Mesenchymal stem cell (in vitro differentiated cells and primary cell): ENCODE measurements around the gene GTF2IRD1.
A peak's percentile ranks its signal among the peaks of the same experiment; 100 is the strongest.

Source experiments
- DNase-seq: peaks from one replicate; pipeline ENCODE4 v3.0.0-alpha.2; 2013
- H2AFZ ChIP-seq: one replicate; pipeline ENCODE4 v1.6.1; 2013; ENCODE audit warnings: low read depth, mild to moderate bottlenecking, control low read depth, inconsistent platforms, low read length, moderate library complexity
- H2AK5ac ChIP-seq: 2 replicates; pipeline ENCODE4 v1.6.1; 2013; ENCODE audit warnings: low read length, moderate library complexity, mild to moderate bottlenecking, inconsistent platforms; ENCODE audit not compliant: severe bottlenecking
- H2BK120ac ChIP-seq: one replicate; pipeline ENCODE4 v1.6.1; 2013; ENCODE audit warnings: low read depth, mild to moderate bottlenecking, inconsistent platforms, low read length, moderate library complexity
- H2BK12ac ChIP-seq, 2 experiments: one replicate each; pipeline ENCODE4 v1.6.1; 2013; ENCODE audit warnings: inconsistent platforms in 2 of 2, low read length in 2 of 2, mild to moderate bottlenecking in 2 of 2, moderate library complexity in 2 of 2, control low read depth in 1 of 2
- H2BK15ac ChIP-seq: one replicate; pipeline ENCODE4 v1.6.1; 2013; ENCODE audit warnings: mild to moderate bottlenecking, low read depth, inconsistent platforms; ENCODE audit not compliant: poor library complexity, severe bottlenecking
- H2BK5ac ChIP-seq: 2 replicates; pipeline ENCODE4 v1.6.1; 2013; ENCODE audit warnings: low read depth, mild to moderate bottlenecking, low read length, control low read depth, inconsistent platforms; ENCODE audit not compliant: poor library complexity, severe bottlenecking
- H3K14ac ChIP-seq, 2 experiments: one replicate each; pipeline ENCODE4 v1.6.1; 2013; ENCODE audit warnings: inconsistent platforms in 2 of 2, low read length in 2 of 2, control low read depth in 1 of 2, mild to moderate bottlenecking in 1 of 2, moderate library complexity in 1 of 2
- H3K18ac ChIP-seq, 2 experiments: one replicate each; pipeline ENCODE4 v1.6.1; 2013; ENCODE audit warnings: inconsistent platforms in 2 of 2, low read length in 2 of 2, control low read depth in 1 of 2, low read depth in 1 of 2, mild to moderate bottlenecking in 1 of 2
- H3K23ac ChIP-seq, 2 experiments: one replicate each; pipeline ENCODE4 v1.6.1; 2013; ENCODE audit warnings: inconsistent platforms in 2 of 2, low read length in 2 of 2, mild to moderate bottlenecking in 2 of 2, moderate library complexity in 2 of 2, control low read depth in 1 of 2
- H3K27ac ChIP-seq: 2 replicates; pipeline ENCODE4 v1.5.1; 2013; ENCODE audit warnings: mild to moderate bottlenecking, moderate library complexity, low read length, control low read depth, inconsistent platforms; ENCODE audit not compliant: poor library complexity, severe bottlenecking
- H3K27me3 ChIP-seq, 2 experiments: 2 replicates each; pipeline versions ENCODE4 v1.6.1 to v1.7.0; 2013; ENCODE audit warnings: low read length in 2 of 2, mild to moderate bottlenecking in 2 of 2, moderate library complexity in 2 of 2, control low read depth in 1 of 2, inconsistent platforms in 1 of 2; ENCODE audit not compliant: control insufficient read depth in 1 of 2, insufficient read depth in 1 of 2
- H3K36me3 ChIP-seq, 2 experiments: 2 replicates each; pipeline versions ENCODE4 v1.6.1 to v1.7.0; 2013; ENCODE audit warnings: low read length in 2 of 2, control low read depth in 1 of 2, inconsistent platforms in 1 of 2, low read depth in 1 of 2, mild to moderate bottlenecking in 1 of 2; ENCODE audit not compliant: insufficient read depth in 2 of 2, control insufficient read depth in 1 of 2
- H3K4ac ChIP-seq, 2 experiments: one replicate each; pipeline ENCODE4 v1.6.1; 2013; ENCODE audit warnings: inconsistent platforms in 2 of 2, low read length in 2 of 2, mild to moderate bottlenecking in 2 of 2, moderate library complexity in 2 of 2, control low read depth in 1 of 2, low read depth in 1 of 2
- H3K4me1 ChIP-seq: 2 replicates; pipeline ENCODE4 v1.6.1; 2013; ENCODE audit warnings: low read depth, low read length, control low read depth; ENCODE audit not compliant: control insufficient read depth, insufficient read depth
- H3K4me2 ChIP-seq: 2 replicates; pipeline ENCODE4 v1.6.1; 2013; ENCODE audit warnings: low read length, mild to moderate bottlenecking, inconsistent platforms; ENCODE audit not compliant: poor library complexity, severe bottlenecking
- H3K4me3 ChIP-seq, 2 experiments: 2 replicates each; pipeline versions ENCODE4 v1.5.1 to v1.7.0; 2013; ENCODE audit warnings: low read length in 2 of 2, mild to moderate bottlenecking in 2 of 2, control low read depth in 1 of 2, low read depth in 1 of 2; ENCODE audit not compliant: insufficient read depth in 1 of 2
- H3K79me1 ChIP-seq: replicated peaks from 2 replicates; pipeline ENCODE4 v1.6.1; 2013; ENCODE audit warnings: mild to moderate bottlenecking, control low read depth, low read length, inconsistent platforms; ENCODE audit not compliant: poor library complexity, severe bottlenecking
- H3K9ac ChIP-seq: 2 replicates; pipeline ENCODE4 v1.7.0; 2013; ENCODE audit warnings: mild to moderate bottlenecking, low read length, moderate library complexity
- H3K9me3 ChIP-seq: 2 replicates; pipeline ENCODE4 v1.7.0; 2013; ENCODE audit warnings: mild to moderate bottlenecking, low read length; ENCODE audit not compliant: control insufficient read depth
- H4K8ac ChIP-seq: one replicate; pipeline ENCODE4 v1.6.1; 2013; ENCODE audit warnings: inconsistent platforms, mild to moderate bottlenecking, low read length, moderate library complexity
- H4K91ac ChIP-seq: one replicate; pipeline ENCODE4 v1.6.1; 2013; ENCODE audit warnings: mild to moderate bottlenecking, low read length, inconsistent platforms
- WGBS: methylation state at CpG from one replicate; pipeline ENCODE4 v1.1.7; 2013; ENCODE audit warnings: mixed read lengths; 5-methylcytosine and 5-hydroxymethylcytosine counted together

The GTF2IRD1 gene

DNA sequence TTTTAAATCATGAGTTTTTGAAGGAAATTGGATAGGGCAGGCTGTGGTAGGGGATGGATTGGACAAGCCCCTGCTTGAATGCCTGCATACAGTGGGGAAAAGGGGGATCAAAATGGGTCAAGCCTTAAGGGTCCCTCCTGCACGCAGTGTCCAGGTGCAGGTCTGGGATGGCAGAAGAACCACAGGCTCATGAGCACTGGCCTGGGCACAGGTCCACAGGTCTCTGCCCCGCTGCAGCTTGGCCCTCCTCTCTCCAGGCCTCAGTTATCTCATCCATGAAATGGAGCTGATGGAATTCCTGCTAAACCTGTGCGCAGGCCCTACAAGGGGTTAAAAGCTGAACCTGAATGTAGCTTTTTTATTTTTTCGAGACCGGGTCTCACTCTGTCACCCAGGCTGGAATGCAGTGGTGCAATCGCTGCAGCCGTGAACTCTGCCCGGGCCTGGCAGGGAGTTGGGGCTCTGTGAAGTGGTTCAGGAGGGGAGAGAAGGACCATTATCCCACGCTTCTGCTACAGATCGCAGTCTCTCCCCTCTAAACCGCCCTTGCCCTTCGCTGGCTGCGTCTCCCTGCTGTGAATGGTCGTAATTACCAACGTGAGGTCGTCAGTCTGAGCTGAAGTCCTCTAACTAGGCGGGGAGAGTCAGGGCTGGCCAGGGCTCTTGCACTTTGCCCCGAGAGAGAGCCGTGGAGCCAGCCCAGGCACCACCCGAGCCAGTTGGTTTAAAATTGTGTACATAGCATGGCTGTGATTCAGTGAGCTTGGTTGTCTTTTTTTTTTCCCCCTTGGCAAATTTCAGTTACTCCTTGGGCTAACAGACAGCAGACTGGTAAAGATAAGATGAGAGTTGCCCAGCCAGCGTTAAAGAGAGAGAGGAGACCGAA, 126.3 kb downstream of the GTF2IRD1 start:
- Histone ChIP-seq H3K4me3 (peak overlapping the region in 1 of 2 experiments; percentile 56), H2BK12ac (peak overlapping the region; percentile 52 to 70)
- peak; percentile 65 for DNase-seq

DNA sequence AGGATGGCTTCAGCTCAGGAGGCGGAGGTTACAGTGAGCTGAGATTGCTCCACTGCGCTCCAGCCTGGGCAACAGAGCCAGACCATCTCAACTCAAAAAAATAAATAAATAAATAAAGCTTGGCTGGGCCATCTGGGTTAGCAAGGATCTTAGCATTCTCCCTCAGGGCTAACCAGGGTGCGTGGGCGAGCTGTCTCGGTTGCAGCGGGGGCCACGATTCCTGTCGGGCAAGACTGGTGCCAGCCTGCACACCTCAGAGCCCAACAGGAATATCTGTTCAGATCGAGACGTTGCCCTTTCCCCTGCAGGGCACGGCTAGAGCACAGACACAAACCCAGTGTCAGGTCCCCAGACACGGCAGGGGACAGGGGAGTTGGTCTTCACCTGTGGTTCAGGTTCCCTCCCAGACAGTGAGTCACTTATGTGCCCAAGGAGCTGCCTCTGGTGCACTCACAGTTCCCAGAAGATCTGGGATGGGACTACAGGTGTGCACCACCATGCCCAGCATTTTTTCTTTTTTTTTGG, 128.3 kb downstream of the GTF2IRD1 start:
- Histone ChIP-seq H2BK15ac (no peak overlapping the region), H2AK5ac (no peak overlapping the region), H3K27me3 (no peaks in the 10 kb centered on the region), H3K4me3 (no peak overlapping the region), H3K4ac (no peak overlapping the region), H2BK120ac (no peak overlapping the region), H4K91ac (peak overlapping the region; percentile 35), H3K23ac (no peak overlapping the region), H3K4me1 (peaks cover 34% of the 10 kb centered on the region), H2BK5ac (no peak overlapping the region), H3K9ac (no peak overlapping the region), H2AFZ (no peak overlapping the region), H4K8ac (no peak overlapping the region), H3K18ac (no peak overlapping the region), H3K14ac (no peak overlapping the region), H3K9me3 (no peaks in the 10 kb centered on the region), H3K27ac (no peak overlapping the region), H3K79me1 (no peaks in the 10 kb centered on the region), H2BK12ac (peak overlapping the region in 1 of 2 experiments; percentile 32), H3K4me2 (no peak overlapping the region), H3K36me3 (peaks cover 0 to 20% of the 10 kb centered on the region in 2 experiments)
- no peak for DNase-seq
- WGBS = 98% methylated on average over 12 of the region's 12 CpGs

More for the DNA sequence above, 126.3 kb downstream of the GTF2IRD1 start:
- peak overlapping the region; percentile 62 for H4K8ac ChIP-seq
- H3K36me3 ChIP-seq = peaks cover 0 to 12% of the 10 kb centered on the region in 2 experiments
- no peaks in the 10 kb centered on the region for H3K27me3 ChIP-seq
- peak overlapping the region; percentile 67 to 85 for H3K18ac ChIP-seq
- H3K14ac ChIP-seq = peak overlapping the region in 1 of 2 experiments; percentile 87
- peak overlapping the region; percentile 43 for H3K27ac ChIP-seq
- 41% methylated on average over 21 of the region's 22 CpGs for WGBS
- H3K9ac ChIP-seq = peak overlapping the region; percentile 74
- peak overlapping the region; percentile 6 for H3K4me2 ChIP-seq
- H3K4me1 ChIP-seq = peaks cover 30% of the 10 kb centered on the region
- peak overlapping the region; percentile 33 for H2BK15ac ChIP-seq
- no peak overlapping the region for H2AFZ ChIP-seq
- H3K79me1 ChIP-seq = no peaks in the 10 kb centered on the region
- H2AK5ac ChIP-seq = peak overlapping the region; percentile 61
- no peak overlapping the region for H2BK5ac ChIP-seq
- H2BK120ac ChIP-seq = no peak overlapping the region
- H3K4ac ChIP-seq = no peak overlapping the region
- H3K9me3 ChIP-seq = no peaks in the 10 kb centered on the region
- no peak overlapping the region for H4K91ac ChIP-seq
- no peak overlapping the region for H3K23ac ChIP-seq

GRCh38 chr7:74582447-74583039, 128.8 kb downstream of the GTF2IRD1 start:
- H3K4ac ChIP-seq = no peak overlapping the region
- no peak overlapping the region for H3K27ac ChIP-seq
- H3K9ac ChIP-seq = no peak overlapping the region
- no peaks in the 10 kb centered on the region for H3K79me1 ChIP-seq
- 100% methylated on average over 1 of the region's 2 CpGs for WGBS
- no peak overlapping the region for H2AFZ ChIP-seq
- H2AK5ac ChIP-seq = no peak overlapping the region
- no peak overlapping the region for H4K91ac ChIP-seq
- no peak overlapping the region for H3K14ac ChIP-seq
- H2BK5ac ChIP-seq = no peak overlapping the region
- H3K4me2 ChIP-seq = no peak overlapping the region
- no peak overlapping the region for H4K8ac ChIP-seq
- H3K18ac ChIP-seq = no peak overlapping the region
- no peak overlapping the region for H3K23ac ChIP-seq
- H3K36me3 ChIP-seq = peaks cover 0 to 20% of the 10 kb centered on the region in 2 experiments
- peaks cover 37% of the 10 kb centered on the region for H3K4me1 ChIP-seq
- no peak for DNase-seq
- H3K4me3 ChIP-seq = no peak overlapping the region
- H2BK15ac ChIP-seq = no peak overlapping the region
- no peak overlapping the region for H2BK120ac ChIP-seq
- H3K27me3 ChIP-seq = no peaks in the 10 kb centered on the region
- no peak overlapping the region for H2BK12ac ChIP-seq
- no peaks in the 10 kb centered on the region for H3K9me3 ChIP-seq

DNA sequence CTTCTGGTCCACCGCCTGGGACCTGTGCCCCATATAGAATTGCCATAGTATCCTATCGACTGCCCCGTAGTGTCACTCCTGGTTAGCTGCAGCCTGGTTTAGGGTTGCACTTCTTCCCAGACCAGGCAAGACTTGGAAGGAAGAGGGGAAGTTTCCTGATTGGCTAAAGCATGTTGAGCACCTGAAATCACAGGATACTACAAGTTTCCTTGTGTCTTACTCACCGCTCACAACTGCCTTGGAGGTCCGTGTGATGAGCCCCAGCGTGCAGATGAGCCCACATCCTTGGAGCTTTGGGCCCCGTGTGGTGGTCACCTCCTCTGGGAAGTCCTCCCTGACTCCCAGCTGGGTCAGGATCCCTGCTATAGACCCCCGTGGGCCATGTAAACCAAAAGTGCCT, 129.9 kb downstream of the GTF2IRD1 start:
- no peak overlapping the region for H3K9ac ChIP-seq
- 91% methylated on average over 8 of the region's 8 CpGs for WGBS

More for the DNA sequence above, 129.9 kb downstream of the GTF2IRD1 start:
- no peak overlapping the region for H2AFZ ChIP-seq
- DNase-seq = no peak
- no peak overlapping the region for H3K14ac ChIP-seq
- H3K4me1 ChIP-seq = peaks cover 45% of the 10 kb centered on the region
- H3K18ac ChIP-seq = no peak overlapping the region
- no peak overlapping the region for H3K4me3 ChIP-seq
- H3K23ac ChIP-seq = no peak overlapping the region
- H2BK15ac ChIP-seq = no peak overlapping the region
- no peak overlapping the region for H3K4ac ChIP-seq
- H3K27ac ChIP-seq = no peak overlapping the region
- no peaks in the 10 kb centered on the region for H3K79me1 ChIP-seq
- H4K8ac ChIP-seq = no peak overlapping the region
- peaks cover 0 to 20% of the 10 kb centered on the region in 2 experiments for H3K36me3 ChIP-seq
- no peak overlapping the region for H4K91ac ChIP-seq
- H3K4me2 ChIP-seq = no peak overlapping the region
- no peak overlapping the region for H2BK5ac ChIP-seq
- H3K9me3 ChIP-seq = no peaks in the 10 kb centered on the region
- no peak overlapping the region for H2BK120ac ChIP-seq
- no peaks in the 10 kb centered on the region for H3K27me3 ChIP-seq
- peak overlapping the region; percentile 15 to 61 for H2BK12ac ChIP-seq
- H2AK5ac ChIP-seq = no peak overlapping the region
